HCT116 (cell line): ENCODE results near the gene DPEP3.
"Not testable (repeated sequence)": the region's sequence is repeated elsewhere in the genome, so short reads cannot be mapped to it uniquely, and the experiment has no call there.

Experiments used
- EZH2phosphoT487 ChIP-seq: fragments of 200-600 bp; IDR thresholded peaks from 2 replicates; pipeline ENCODE4 v1.6.1; 2018; ENCODE audit warnings: antibody characterized with exemption, borderline replicate concordance
- POLR2A ChIP-seq: IDR thresholded peaks from 2 replicates; pipeline ENCODE4 v1.7.0; 2011; ENCODE audit warnings: borderline replicate concordance; ENCODE audit not compliant: insufficient read depth, insufficient read length; ENCODE audit errors: extremely low read depth
- POLR2AphosphoS5 ChIP-seq: IDR thresholded peaks from 2 replicates; pipeline ENCODE4 v1.6.1; 2011; ENCODE audit warnings: mild to moderate bottlenecking, low read depth, low read length, moderate library complexity
- RAD21 ChIP-seq: IDR thresholded peaks from 2 replicates; pipeline ENCODE4 v1.6.1; 2012; ENCODE audit warnings: low read depth, mild to moderate bottlenecking
- REST ChIP-seq: IDR thresholded peaks from 2 replicates; pipeline ENCODE4 v1.6.1; 2012; ENCODE audit warnings: low read depth
- SIN3A ChIP-seq: IDR thresholded peaks from 2 replicates; pipeline ENCODE4 v1.6.1; 2012; ENCODE audit warnings: low read depth
- SP1 ChIP-seq: IDR thresholded peaks from 2 replicates; pipeline ENCODE4 v1.6.1; 2012; ENCODE audit warnings: low read depth
- TCF7L2 ChIP-seq: IDR thresholded peaks from 2 replicates; pipeline ENCODE4 v1.7.0; 2011; ENCODE audit warnings: borderline replicate concordance, inconsistent platforms; ENCODE audit not compliant: insufficient read depth, insufficient read length; ENCODE audit errors: extremely low read depth
- ZNF274 ChIP-seq: fragments of 200-500 bp; sonication (Bioruptor generic); IDR thresholded peaks from 2 replicates; pipeline ENCODE4 v1.6.1; 2014; ENCODE audit warnings: mild to moderate bottlenecking, low read depth, low read length, inconsistent platforms
- TF ChIP-seq, protein P1 (sequence below), 3 experiments: fragments of 200-600 bp in 1 of 3; sonication (generic) in 1 of 3; IDR thresholded peaks in 2 of 3; conservative IDR thresholded peaks in 1 of 3; 2 replicates each; pipeline ENCODE4 v1.5.1; 2012 to 2017; ENCODE audit warnings: low read depth in 2 of 3, low read length in 2 of 3, antibody characterized with exemption in 1 of 3, borderline replicate concordance in 1 of 3, control low read depth in 1 of 3, mild to moderate bottlenecking in 1 of 3, mixed read lengths in 1 of 3, mixed run types in 1 of 3, moderate library complexity in 1 of 3; ENCODE audit not compliant: insufficient read depth in 1 of 3
- TF ChIP-seq, protein P2 (sequence below): IDR thresholded peaks from 2 replicates; pipeline ENCODE4 v1.6.1; 2012

GRCh38 chr16:67998231-67998778 is 18.0 kb upstream of the DPEP3 start:
- TF ChIP-seq, protein P1, sequence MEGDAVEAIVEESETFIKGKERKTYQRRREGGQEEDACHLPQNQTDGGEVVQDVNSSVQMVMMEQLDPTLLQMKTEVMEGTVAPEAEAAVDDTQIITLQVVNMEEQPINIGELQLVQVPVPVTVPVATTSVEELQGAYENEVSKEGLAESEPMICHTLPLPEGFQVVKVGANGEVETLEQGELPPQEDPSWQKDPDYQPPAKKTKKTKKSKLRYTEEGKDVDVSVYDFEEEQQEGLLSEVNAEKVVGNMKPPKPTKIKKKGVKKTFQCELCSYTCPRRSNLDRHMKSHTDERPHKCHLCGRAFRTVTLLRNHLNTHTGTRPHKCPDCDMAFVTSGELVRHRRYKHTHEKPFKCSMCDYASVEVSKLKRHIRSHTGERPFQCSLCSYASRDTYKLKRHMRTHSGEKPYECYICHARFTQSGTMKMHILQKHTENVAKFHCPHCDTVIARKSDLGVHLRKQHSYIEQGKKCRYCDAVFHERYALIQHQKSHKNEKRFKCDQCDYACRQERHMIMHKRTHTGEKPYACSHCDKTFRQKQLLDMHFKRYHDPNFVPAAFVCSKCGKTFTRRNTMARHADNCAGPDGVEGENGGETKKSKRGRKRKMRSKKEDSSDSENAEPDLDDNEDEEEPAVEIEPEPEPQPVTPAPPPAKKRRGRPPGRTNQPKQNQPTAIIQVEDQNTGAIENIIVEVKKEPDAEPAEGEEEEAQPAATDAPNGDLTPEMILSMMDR (IDR thresholded peaks at IDR 0.05 in 2 of 3, conservative IDR thresholded peaks at IDR 0.05 in 1 of 3; ENCODE audit: borderline replicate concordance in 1 of 3, insufficient read depth in 1 of 3, low read depth in 2 of 3, low read length in 2 of 3): not testable (repeated sequence)
- TF ChIP-seq, protein P2, sequence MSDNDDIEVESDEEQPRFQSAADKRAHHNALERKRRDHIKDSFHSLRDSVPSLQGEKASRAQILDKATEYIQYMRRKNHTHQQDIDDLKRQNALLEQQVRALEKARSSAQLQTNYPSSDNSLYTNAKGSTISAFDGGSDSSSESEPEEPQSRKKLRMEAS: not testable (repeated sequence)
- TF ChIP-seq SIN3A, POLR2A, POLR2AphosphoS5, EZH2phosphoT487, ZNF274, REST, RAD21, SP1, TCF7L2: not testable (repeated sequence)
